Lower leg skin (tissue), 3 donors: ENCODE results near the gene NCOR2.

Source experiments
- POLR2A ChIP-seq, 2 donors: fragments of 450-650 bp; IDR thresholded peaks; one replicate each; pipeline ENCODE4 v1.6.1; 2016 to 2017; ENCODE audit warnings: antibody characterized with exemption in 2 of 2, mild to moderate bottlenecking in 1 of 2, moderate library complexity in 1 of 2
- TF ChIP-seq, protein P1 (sequence below), 3 donors: fragments of 450-650 bp; IDR thresholded peaks; one replicate each; pipeline ENCODE4 v1.5.1; 2016; ENCODE audit warnings: antibody characterized with exemption in 3 of 3, mild to moderate bottlenecking in 3 of 3, moderate library complexity in 2 of 3

DNA sequence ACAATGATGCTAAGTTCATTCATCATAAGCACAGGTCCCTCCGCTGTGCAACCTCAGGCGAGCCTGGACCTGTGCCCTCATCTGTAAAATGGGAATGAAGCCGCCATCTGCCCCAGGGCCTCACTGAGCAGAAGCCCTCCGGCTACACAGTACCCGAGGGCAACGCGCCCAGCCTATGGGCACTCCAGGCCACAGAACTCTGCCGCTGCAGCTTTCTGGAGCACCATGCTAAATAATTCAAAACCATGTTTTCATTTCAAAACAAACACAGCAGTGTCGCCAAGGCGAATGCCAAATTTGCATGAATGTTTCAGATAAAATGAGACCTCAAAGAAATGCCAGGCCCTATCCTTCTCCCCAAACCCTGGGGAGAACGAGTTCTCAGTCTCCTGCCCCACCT lies 4.0 kb downstream of the NCOR2 start:
- TF ChIP-seq, protein P1, sequence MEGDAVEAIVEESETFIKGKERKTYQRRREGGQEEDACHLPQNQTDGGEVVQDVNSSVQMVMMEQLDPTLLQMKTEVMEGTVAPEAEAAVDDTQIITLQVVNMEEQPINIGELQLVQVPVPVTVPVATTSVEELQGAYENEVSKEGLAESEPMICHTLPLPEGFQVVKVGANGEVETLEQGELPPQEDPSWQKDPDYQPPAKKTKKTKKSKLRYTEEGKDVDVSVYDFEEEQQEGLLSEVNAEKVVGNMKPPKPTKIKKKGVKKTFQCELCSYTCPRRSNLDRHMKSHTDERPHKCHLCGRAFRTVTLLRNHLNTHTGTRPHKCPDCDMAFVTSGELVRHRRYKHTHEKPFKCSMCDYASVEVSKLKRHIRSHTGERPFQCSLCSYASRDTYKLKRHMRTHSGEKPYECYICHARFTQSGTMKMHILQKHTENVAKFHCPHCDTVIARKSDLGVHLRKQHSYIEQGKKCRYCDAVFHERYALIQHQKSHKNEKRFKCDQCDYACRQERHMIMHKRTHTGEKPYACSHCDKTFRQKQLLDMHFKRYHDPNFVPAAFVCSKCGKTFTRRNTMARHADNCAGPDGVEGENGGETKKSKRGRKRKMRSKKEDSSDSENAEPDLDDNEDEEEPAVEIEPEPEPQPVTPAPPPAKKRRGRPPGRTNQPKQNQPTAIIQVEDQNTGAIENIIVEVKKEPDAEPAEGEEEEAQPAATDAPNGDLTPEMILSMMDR (IDR thresholded peaks at IDR 0.05): no peak
- TF ChIP-seq POLR2A (IDR thresholded peaks at IDR 0.05): no peak
